Measurements from ENCODE around the gene KCNK7.

The KCNK7 gene

DNA sequence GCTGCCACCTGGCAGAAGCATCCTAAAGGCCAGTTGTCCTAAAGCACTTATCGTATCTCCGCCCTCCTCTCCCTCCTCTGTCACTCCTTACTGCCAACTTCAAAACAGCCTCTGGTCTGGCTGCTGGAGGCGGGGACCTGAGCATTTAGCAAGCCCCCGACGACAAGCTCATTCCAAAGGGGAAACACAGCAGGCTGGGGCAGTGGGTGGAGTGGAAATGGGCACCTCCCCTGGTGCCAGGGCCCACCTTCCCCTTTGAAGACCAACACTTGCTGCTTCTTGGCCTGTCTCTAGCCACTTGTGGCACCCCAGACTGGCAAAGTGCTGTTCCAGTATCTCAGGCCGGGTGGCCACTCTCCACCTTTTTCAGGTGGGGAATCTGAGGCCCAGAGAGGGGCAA, 14.8 kb upstream of the KCNK7 start:
- DNase-seq, result no peak

- no peak for DNase-seq
These were observed 14.1 kb upstream of the KCNK7 start for GRCh38 chr11:65609665-65610064.

DNA sequence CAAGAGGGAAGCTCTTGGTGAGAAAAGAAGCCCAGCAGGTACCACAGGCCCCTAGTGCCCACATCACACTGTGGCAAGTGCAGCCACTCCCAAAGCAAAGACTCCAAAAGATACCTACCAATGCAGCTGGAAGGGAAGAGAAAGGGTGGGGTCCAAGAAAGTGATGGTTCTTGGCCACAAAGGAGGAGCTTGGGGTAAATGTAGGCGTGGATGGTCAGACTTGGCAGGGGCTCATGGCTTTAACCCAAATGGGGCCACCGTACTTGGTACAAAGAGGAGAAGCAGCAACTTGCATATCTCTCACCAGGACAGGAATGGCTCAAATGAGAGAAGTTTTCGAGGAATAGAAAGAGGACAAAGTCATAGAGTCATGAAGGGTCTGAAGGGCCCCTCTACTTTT, 13.6 kb upstream of the KCNK7 start:
- DNase-seq, result no peak

DNA sequence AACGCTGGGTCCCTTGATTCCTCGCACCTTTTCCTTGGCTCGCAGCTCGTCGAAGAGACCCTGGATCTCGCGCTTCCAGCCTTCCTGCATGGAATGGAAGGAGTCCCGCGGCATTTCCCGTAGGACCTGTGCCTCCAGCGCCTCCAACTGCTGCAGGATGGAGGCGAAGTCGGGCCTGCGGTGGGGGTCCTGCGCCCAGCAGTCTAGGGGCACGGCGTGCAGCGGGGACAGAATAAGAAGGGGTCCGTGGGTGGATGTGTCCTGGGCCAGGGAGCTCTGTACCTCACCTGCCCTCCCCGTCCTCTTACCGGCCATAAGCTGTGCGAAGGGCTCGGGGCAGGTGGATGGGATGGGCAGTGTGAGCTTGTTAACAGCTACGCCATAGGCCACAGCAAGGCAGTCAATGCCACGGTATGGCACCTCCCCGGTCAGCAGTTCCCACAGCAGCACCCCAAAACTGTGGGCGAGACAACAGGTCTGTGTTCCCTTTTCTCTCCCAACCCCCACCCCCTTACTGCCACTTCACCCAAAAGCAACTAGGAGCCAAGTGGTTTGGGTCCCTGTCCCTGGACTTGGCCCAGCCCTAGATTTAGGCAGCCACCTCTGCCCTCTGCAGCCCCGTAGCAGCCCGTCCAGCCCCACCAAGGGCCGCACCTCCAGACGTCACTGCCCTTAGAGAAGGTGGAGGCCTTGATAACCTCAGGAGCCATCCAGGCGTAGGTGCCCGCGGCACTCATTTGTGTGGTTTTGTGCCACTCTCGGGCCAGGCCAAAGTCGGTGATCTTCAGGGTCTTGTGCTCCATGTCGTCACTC, 12.2 kb upstream of the KCNK7 start:
- no peak for DNase-seq

- DNase-seq, result peak; percentile 97
These were observed 11.4 kb upstream of the KCNK7 start for GRCh38 chr11:65606876-65607613.

DNA sequence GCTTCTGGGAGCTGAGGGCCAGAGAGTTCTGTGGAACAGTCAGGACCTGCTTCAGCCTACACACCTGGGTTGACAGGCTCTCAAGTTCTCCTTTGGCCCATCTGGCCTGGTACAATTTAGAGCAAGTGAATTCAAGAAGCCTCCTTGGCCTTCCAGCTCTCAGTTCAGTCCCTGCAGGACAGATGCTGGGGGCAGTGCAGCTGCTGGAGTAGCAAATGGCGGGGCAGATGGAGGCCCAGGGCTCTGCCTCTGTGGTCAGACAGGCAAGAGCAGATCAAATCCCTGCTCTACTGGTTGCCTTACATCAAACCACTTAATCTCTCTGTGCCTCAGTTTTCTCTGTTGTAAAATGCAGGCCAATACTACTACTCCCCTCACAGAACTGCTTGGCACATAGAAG, 8.7 kb upstream of the KCNK7 start:
- DNase-seq, result no peak

DNA sequence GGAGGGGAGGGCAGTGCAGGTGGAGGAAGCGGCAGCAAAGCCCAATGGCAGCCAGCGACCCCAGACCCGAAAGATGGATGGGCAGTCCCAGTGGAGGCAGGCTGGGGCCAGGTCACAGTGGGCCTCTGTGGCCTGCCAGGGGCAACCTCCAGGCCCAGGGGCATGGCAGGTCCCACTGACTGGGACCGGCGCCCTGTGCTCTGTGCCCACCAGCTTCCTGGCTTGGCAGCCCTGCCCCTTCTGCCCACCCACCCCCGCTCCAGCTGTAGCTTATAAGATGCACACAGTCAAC, 4.3 kb upstream of the KCNK7 start:
- DNase-seq, result no peak

DNA sequence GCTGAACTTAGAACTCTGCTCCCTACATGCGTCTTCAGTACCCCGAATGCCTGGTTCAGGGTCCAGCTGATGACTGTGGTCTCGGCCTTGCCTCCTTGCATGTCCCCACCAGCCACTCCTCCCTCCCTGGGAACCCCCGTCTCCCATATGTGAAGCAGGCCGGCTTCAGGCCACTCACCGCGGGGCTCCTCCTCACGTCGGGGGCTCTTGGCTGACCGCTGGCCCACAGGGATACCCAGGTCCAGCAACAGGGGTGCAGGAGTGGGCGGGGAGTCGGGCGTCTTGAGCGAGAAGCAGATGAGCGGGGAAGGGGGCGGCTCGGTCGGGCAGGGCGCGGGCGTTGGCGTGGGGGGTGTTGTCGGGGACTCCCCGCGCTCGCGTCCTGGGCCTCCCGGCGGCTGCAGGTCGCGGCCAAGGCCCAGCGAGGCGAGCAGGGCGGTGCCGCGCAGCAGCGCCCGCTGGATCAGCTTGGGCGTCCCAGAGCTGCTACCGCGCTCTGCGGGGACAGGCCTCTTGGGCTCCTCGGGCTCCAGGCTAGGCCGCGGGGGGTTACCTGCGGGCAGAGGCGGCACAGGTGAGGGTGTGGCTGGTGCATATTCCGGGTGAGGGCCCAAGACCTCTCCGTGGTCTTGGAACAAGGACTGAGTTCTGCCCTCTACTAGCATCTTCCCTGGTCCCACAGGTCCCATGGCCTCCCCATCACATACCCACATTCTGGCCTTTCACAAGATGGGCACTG, 3.8 kb upstream of the KCNK7 start:
- DNase-seq, result no peak

GRCh38 chr11:65598258-65598699, 2.7 kb upstream of the KCNK7 start:
- no peak for DNase-seq

- DNase-seq, result no peak
These were observed 920 bp upstream of the KCNK7 start for GRCh38 chr11:65596520-65596919.

DNA sequence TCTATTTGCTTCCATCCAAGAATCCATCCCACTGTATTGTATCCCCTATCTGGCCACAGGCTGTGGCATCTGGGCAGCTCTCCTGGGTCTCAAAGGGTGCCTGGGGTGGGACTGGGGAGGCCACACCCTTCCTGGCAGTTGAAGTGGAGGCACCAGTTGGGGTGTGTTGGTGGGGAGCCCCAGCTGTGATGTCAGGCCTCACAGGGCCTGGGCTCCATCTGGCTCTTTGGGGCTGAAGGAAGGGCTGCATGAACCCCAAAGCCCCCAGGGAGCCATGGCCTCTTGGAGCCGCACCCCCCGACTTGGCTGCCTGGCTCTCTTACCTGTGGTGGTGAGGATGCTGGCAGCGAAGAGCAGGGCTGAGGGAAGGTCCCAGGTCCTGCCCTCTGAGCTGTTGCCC, 469 bp downstream of the KCNK7 start:
- no peak for DNase-seq

GRCh38 chr11:65593518-65594414, 1.8 kb downstream of the KCNK7 start:
- DNase-seq, result no peak

DNA sequence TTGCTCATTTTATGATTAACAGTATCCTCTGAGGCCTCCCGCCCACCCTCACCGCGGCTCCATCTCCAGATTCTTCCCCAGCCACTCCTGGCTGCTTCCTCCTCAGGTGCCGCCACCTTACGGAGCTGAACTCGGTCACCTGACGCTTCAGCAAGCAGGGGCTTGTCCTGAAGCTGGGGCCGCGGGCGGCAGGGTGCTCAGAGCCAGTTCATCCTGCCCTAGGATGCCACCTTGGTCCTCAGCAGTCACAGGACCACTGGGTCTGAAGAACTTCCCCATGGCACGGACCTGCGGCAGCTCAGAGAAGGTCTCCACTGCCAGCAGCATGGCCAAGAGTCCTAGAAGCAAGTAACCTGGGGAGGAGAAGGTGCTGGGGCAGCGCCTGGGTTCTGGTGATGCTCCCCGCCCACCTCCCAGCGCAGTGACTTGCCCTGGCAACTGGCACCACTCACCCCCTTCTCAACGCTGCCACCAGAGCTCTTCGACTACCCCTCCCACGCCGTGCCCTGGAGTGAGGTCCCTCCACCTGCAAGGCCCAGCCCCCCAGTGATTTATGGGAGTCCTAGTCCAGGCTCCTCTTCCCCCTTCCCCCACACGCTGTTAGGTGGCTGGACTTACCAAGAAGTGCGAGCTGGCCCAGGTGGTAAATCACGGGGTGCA, 2.6 kb downstream of the KCNK7 start:
- no peak for DNase-seq

- DNase-seq, result no peak
These were observed 3.4 kb downstream of the KCNK7 start for GRCh38 chr11:65591939-65592857.

DNA sequence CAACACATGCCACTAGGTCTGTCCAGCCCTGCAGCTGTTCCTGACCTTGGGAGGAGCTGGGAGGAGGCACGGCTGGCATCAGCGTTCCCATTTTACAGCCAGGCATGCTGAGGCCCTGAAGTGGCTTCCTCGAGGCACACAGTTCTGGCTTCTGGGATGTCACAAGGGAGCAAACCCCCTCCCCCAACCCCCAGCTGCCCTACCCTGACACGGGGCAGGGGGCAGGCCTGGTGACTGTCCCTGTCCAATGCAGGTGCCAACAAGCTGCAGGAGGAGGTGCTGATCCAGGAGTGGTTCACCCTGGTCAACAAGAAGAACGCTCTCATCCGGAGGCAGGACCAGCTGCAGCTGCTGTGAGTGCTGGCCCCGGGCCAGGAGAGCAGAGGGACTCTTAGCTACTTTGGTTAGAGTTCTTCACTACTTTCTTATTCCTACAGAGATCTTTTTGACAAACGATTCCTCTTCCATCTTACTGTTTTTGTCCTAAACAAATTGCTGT, 5.3 kb downstream of the KCNK7 start:
- no peak for DNase-seq

DNA sequence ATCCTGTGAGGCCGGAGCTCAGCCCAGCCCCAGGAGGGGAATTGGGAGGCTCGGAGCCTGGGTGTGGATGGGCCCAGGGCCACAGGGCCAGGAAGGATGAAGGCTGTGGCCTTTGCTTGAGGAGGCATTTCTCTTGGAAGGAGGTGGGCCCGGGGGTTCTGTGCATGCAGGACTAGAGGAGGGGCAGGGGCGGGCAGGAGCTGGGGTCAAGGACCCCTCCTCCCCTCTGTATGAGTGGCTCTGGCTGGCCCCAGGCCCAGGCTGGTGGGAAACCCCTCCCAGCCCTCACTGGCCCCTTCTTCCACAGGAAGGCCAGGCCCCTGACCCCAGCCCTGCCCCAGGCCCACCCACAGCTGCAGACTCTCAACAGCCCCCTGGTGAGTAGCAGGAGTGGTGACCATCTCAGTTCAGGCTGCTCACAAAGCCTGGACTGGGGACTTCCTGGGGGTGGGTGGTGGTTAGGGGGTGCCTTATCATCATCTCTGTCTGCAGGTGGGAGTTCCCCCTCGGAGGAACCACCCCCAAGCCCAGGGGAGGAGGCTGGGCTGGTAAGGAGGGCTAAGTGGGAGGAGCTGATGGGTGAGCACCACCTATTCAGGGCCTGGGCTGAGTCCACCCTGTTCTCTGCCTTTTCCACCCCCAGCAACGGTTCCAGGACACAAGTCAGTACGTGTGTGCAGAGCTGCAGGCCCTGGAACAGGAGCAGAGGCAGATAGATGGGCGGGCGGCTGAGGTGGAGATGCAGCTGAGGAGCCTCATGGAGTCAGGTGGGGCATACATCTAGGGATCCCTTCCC, 6.0 kb downstream of the KCNK7 start:
- DNase-seq, result no peak

GRCh38 chr11:65588199-65589054, 7.2 kb downstream of the KCNK7 start:
- peak; percentile 13 for DNase-seq

GRCh38 chr11:65586676-65587075, 8.9 kb downstream of the KCNK7 start:
- DNase-seq, result no peak

- DNase-seq, result no peak
These were observed 9.4 kb downstream of the KCNK7 start for GRCh38 chr11:65586247-65586630.
